DMS79 (cell line): ENCODE measurements around the gene DCUN1D2.
"Not testable (repeated sequence)": the region's sequence is repeated elsewhere in the genome, so short reads cannot be mapped to it uniquely, and the experiment has no call there.

ENCODE experiments used
- DNase-seq: peaks from one replicate; lab custom pipeline; 2025; lab: John Stamatoyannopoulos, UW

The DCUN1D2 gene

GRCh38 chr13:113490496-113491417, at the start of gene DCUN1D2:
Gene DCUN1D2, minus strand, starts transcription at chr13:113490711. Its CDS starts 42 bp downstream, at chr13:113490669.
- peak; percentile 82 for DNase-seq

DNA sequence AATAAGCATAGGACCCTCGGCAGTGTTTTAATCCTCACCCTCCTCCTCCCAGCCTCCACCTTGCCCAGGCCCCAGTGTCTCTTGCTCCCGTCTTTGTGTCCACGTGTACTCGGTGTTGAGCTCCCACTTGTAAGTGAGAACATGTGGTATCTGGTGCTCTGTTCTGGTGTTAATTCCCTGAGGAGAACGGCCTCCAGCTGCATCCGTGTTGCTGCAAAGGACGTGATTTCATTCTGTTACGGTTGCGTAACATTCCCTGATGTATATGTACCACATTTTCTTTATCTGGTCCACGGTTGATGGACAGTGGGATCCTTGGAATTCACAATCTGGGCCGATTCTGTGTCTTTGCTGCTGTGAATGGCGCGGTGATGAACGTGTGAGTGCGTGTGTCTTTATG, 49.3 kb upstream of the DCUN1D2 start:
- DNase-seq = no peak

DNA sequence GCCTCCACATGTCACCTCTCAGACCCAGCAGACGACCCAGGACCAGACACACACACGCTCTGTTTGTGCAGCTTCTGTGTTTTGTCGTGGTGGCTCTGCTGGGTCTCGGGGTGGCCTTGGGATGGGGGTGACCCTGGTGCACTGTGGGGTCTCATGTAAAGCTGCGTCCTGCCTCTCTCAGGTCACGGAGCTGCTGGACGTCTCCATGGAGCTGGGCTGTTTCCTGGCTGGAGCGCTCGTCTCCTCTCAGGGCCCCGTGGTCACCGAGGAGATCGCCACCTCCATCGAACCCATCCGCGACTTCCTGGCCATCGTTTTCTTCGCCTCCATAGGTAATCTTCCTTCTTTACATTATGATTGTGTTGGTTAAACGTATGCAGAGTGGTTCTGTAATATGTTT, 48.7 kb upstream of the DCUN1D2 start:
- DNase-seq = no peak

- DNase-seq = no peak
These were observed 48.2 kb upstream of the DCUN1D2 start for GRCh38 chr13:113538689-113539058.

DNA sequence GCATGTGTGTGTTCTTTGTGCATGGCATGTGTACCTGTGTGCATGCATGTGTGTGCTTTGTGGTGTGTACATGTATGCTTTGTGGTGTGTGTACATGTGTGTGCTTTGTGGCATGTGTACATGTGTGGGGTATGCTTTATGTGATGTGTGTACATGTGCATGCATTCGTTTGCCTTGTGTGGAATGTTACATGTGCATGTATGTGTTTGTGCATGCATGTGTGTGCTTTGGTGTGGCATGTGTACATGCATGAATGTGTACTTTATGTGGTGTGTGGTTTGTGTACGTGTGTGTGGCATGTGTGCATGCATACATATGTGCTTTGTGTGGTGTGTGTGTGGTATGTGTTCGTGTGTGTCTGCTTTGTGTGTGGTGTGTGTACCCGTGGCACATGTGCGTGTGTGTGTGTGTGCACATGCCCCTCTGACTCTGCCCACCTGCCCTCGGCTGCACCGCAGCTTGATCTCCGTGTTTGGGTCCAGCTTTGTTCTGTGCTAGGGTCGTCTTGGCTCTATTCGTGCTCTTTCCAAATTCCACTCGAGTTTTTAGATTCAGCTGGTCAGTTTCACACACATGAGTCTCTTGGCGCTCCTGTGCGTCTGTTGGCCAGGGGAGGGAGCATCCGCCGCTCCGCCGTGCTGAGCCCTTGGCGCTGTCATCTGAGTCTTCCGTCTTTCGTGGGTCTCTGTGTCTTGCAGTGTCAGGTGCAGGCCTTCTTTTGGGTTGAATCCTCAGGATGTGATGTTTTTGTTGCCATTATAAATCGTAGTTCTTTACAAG, 47.6 kb upstream of the DCUN1D2 start:
- DNase-seq = no peak

DNA sequence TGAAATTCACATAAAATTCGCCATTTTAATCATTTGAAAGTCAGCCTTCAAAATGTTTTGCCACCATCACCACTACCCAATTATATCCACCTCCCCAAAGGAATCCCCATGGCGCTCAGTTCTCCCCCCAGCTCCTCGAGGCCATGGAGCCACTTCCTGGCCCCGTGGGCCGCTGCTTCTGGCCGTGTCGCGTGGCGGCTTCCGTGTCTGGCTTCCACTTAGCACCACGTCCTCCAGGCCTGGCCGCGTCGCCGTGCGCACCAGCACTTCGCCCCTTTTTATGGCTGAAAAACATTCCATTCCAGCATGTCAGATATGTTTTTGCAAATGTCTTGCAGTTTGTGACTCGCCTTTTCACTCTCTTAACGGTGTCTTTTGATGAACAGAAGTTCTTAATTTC, 46.7 kb upstream of the DCUN1D2 start:
- DNase-seq = no peak

GRCh38 chr13:113536461-113537110, 46.1 kb upstream of the DCUN1D2 start:
- DNase-seq = no peak

DNA sequence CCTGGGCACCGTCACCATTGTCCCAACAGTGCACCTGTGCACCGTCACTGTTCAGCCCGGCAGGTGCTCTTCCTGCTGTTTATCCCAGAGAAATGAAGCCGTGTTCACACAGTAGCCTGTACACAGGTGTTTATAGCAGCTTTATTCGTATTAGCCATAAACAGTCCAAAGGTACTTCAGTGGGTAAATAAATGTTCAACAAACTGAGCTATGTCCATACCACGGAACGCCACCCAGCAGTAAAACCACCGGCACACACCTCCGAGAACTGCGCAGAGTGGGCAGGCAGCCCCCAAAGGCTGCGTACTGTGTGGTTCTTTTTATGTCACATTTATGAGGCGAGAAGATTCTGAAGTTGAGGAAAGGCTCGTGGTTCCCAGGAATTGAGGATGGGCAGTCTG, 44.9 kb upstream of the DCUN1D2 start:
- no peak for DNase-seq

GRCh38 chr13:113534236-113534860, 43.8 kb upstream of the DCUN1D2 start:
- no peak for DNase-seq

GRCh38 chr13:113533161-113533840, 42.8 kb upstream of the DCUN1D2 start:
- DNase-seq = no peak

GRCh38 chr13:113532156-113532806, 41.8 kb upstream of the DCUN1D2 start:
- no peak for DNase-seq

DNA sequence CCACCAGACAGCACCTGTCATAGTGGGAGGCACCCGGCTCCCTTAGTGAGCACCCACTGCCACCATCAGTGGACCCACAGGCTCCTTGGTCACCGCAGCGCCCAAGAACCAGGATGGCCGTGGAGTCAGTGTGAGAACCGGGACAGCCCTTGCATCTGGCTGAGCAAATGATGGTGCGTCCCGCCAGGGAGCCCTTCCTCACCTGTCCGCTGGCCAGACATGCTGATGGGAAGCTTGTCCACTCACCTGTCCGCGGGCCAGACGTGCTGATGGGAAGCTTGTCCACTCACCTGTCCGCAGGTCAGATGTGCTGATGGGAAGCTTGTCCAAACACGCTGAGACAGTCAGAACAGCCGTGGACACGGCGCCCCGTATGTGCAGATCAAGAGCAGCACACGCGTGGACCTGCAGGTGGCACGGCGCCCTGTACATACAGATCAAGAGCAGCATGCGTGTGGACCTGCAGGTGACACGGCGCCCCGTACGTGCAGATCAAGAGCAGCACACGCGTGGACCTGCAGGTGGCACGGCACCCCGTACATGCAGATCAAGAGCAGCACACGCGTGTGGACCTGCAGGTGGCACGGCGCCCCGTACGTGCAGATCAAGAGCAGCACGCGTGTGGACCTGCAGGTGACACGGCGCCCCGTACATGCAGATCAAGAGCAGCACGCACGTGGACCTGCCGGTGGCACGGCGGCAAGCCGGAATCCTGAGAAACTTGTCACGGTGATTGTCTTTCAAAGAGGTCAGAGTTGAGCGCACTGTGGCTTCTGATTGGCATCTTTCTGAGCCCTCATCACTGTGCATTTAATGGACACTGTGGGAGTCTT, 40.7 kb upstream of the DCUN1D2 start:
- no peak for DNase-seq

GRCh38 chr13:113528813-113529180, 38.3 kb upstream of the DCUN1D2 start:
- peak; percentile 92 for DNase-seq

DNA sequence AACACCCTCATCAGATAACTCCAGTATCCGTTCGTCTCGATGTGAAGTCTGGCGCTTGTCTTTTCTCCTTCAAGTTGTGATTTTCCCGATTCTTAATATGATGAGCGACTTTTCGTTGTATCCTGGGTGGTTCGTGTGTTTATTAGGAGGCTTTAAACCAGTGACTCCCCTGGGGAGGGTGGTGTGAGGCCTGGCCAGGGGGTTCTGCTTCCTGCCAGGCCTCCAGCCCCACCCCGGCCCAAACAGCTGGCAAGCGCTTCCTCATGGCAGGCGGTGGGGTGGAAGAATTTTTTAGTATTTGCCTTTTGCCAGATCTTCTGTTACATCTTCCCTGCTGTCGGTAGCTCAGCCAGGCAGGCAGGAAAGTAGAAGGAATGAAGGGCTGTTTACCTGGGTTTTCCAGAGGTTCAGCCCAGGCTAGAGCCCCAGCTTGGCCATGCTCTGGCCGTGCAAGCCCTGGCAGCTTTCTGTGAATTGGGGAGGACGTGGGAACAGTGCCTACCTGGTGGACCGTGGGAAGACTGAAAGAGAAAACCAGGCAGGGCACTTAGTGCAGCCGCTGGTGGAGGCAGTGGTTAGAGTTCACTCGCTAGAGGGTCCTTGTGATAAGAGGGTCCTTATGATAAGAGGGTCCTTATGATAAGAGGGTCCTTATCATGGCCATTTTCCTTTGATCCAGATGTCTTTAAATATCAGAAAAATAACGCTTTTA, 37.7 kb upstream of the DCUN1D2 start:
- DNase-seq = peak; percentile 97

DNA sequence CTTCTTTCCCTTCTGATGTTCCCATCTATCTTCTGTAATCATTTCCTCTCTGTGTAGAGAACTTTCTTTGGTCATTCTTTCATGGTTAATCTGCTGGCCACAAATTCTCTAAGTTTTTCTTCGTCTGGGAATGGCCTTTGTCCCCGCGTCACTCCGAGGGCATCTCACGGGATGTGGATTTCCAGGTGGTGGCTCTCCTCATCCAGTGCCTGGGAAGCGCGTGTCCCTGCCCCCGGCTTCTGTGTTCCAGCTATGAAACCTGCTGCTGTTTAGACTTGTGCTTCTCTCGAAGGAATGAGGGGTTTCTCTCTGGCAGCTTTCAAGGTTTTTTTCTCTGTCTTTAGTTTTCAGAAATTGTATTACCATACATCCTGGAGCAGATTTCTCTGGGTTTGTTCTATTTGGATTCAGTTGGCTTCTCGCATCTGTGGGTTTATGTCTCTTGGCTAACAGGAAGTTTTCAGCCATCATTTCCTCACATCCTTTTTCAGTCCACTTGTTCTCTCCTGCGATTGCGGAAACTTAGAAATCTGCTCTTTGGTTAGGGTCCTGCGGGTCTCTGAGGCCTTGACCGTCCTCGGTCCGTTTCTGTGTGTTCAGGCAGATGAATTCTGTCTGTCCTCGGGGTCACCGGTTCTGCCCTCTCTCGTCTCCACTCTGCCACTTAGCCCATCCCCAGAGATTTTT, 36.9 kb upstream of the DCUN1D2 start:
- peak; percentile 66 for DNase-seq

GRCh38 chr13:113526466-113527220, 36.1 kb upstream of the DCUN1D2 start:
- peak; percentile 76 for DNase-seq

GRCh38 chr13:113522438-113522837, 31.9 kb upstream of the DCUN1D2 start:
- not testable (repeated sequence) for DNase-seq

GRCh38 chr13:113520571-113520970, 30.1 kb upstream of the DCUN1D2 start:
- DNase-seq = no peak
